ENCODE results near the gene SERINC5. TPM values are rescaled to one million over a fixed set of nuclear protein-coding genes. Genes with fewer than 3 reads are reported as not detected.
"Not testable (repeated sequence)": the region's sequence is repeated elsewhere in the genome, so short reads cannot be mapped to it uniquely, and the experiment has no call there.

The SERINC5 gene
- 40.7 TPM for total RNA-seq
- long read RNA-seq, full-length matches to known transcripts: 12 of 48 reads
- long read RNA-seq, partial matches to known transcripts: 9 of 48 reads
- long read RNA-seq, other reads (novel, unspliced or antisense): 27 of 48 reads

- DNase-seq (ENCODE audit: low spot score): peak; percentile 95
Measured at GRCh38 chr5:80255811-80256712, at the start of gene SERINC5. Gene SERINC5 (minus strand): TSS chr5:80256048. CDS start chr5:80255922, 126 bp downstream.

- peak; percentile 71 for DNase-seq (ENCODE audit: low spot score)
Measured at GRCh38 chr5:80302636-80303035, 46.8 kb upstream of the SERINC5 start.

- DNase-seq (ENCODE audit: low spot score): not testable (repeated sequence)
Measured at GRCh38 chr5:80301342-80301741, 45.5 kb upstream of the SERINC5 start.

- peak; percentile 11 for DNase-seq (ENCODE audit: low spot score)
Measured at GRCh38 chr5:80300796-80301195, 44.9 kb upstream of the SERINC5 start.

GRCh38 chr5:80300125-80300524, 44.3 kb upstream of the SERINC5 start:
- peak; percentile 35 for DNase-seq (ENCODE audit: low spot score)

- peak; percentile 60 for DNase-seq (ENCODE audit: low spot score)
Measured at GRCh38 chr5:80299601-80300000, 43.8 kb upstream of the SERINC5 start.

- DNase-seq (ENCODE audit: low spot score): no peak
Measured at GRCh38 chr5:80296121-80296520, 40.3 kb upstream of the SERINC5 start.

GRCh38 chr5:80291761-80292160, 35.9 kb upstream of the SERINC5 start:
- peak; percentile 51 for DNase-seq (ENCODE audit: low spot score)

- DNase-seq (ENCODE audit: low spot score): peak; percentile 26
Measured at GRCh38 chr5:80289320-80289719, 33.5 kb upstream of the SERINC5 start.

GRCh38 chr5:80288177-80288576, 32.3 kb upstream of the SERINC5 start:
- DNase-seq (ENCODE audit: low spot score): no peak

- no peak for DNase-seq (ENCODE audit: low spot score)
Measured at GRCh38 chr5:80284720-80285119, 28.9 kb upstream of the SERINC5 start.

- DNase-seq (ENCODE audit: low spot score): no peak
Measured at GRCh38 chr5:80283360-80283759, 27.5 kb upstream of the SERINC5 start.

GRCh38 chr5:80282054-80282453, 26.2 kb upstream of the SERINC5 start:
- peak; percentile 5 for DNase-seq (ENCODE audit: low spot score)

- DNase-seq (ENCODE audit: low spot score): no peak
Measured at GRCh38 chr5:80277191-80277590, 21.3 kb upstream of the SERINC5 start.

GRCh38 chr5:80276186-80276585, 20.3 kb upstream of the SERINC5 start:
- no peak for DNase-seq (ENCODE audit: low spot score)

- no peak for DNase-seq (ENCODE audit: low spot score)
Measured at GRCh38 chr5:80275347-80275746, 19.5 kb upstream of the SERINC5 start.

- not testable (repeated sequence) for DNase-seq (ENCODE audit: low spot score)
Measured at GRCh38 chr5:80270543-80270942, 14.7 kb upstream of the SERINC5 start.

- peak; percentile 60 for DNase-seq (ENCODE audit: low spot score)
Measured at GRCh38 chr5:80269991-80270438, 14.2 kb upstream of the SERINC5 start.

- DNase-seq (ENCODE audit: low spot score): no peak
Measured at GRCh38 chr5:80268916-80269315, 13.1 kb upstream of the SERINC5 start.

GRCh38 chr5:80266566-80266965, 10.7 kb upstream of the SERINC5 start:
- DNase-seq (ENCODE audit: low spot score): no peak

GRCh38 chr5:80260461-80260860, 4.6 kb upstream of the SERINC5 start:
- no peak for DNase-seq (ENCODE audit: low spot score)

- no peak for DNase-seq (ENCODE audit: low spot score)
Measured at GRCh38 chr5:80259511-80260203, 3.8 kb upstream of the SERINC5 start.

Measured in mesenteric fat pad (tissue), 1 donor.